H1 (cell line): ENCODE measurements around the gene U2SURP. TPM values are rescaled to one million over a fixed set of nuclear protein-coding genes. Genes with fewer than 3 reads are reported as not detected.

Experiments
- CHD1 ChIP-seq: IDR thresholded peaks from 2 replicates; pipeline ENCODE4 v1.6.1; 2012; ENCODE audit warnings: low read depth, low read length, improper control_type of control experiment
- HDAC2 ChIP-seq, 2 experiments: fragments of 300-600 bp in 1 of 2; sonication (generic) in 1 of 2; IDR thresholded peaks; 2 replicates each; pipeline ENCODE4 v1.6.1; 2011 to 2012; ENCODE audit warnings: low read depth in 2 of 2, low read length in 2 of 2, mild to moderate bottlenecking in 2 of 2, moderate library complexity in 2 of 2, borderline replicate concordance in 1 of 2, inconsistent platforms in 1 of 2
- JUN ChIP-seq: IDR thresholded peaks from 2 replicates; pipeline ENCODE4 v1.6.1; 2011; ENCODE audit warnings: low read depth, mild to moderate bottlenecking, improper control_type of control experiment, low read length
- POLR2AphosphoS5 ChIP-seq: IDR thresholded peaks from 2 replicates; pipeline ENCODE4 v1.6.1; 2011; ENCODE audit warnings: low read depth, low read length
- RBBP5 ChIP-seq: IDR thresholded peaks from 2 replicates; pipeline ENCODE4 v1.7.1; 2012; ENCODE audit warnings: low read depth, mild to moderate bottlenecking, inconsistent platforms, low read length, moderate library complexity, borderline replicate concordance
- SP1 ChIP-seq: IDR thresholded peaks from 2 replicates; pipeline ENCODE4 v1.6.1; 2011; ENCODE audit warnings: low read depth, low read length
- polyA plus RNA-seq, 7 experiments: library from polyadenylated mRNA; depleted of rRNA in 3 of 7; stranded (reverse) in 5 of 7; unstranded in 2 of 7; fragments of >200 nt in 5 of 7; fragments of 200-250 nt in 2 of 7; gene quantifications; 1 replicate in 5 of 7; 2 replicates in 1 of 7; 4 replicates in 1 of 7; pipeline versions ENCODE4 v1.2.1 to v1.2.3, GENCODE V29; 2011 to 2013; ENCODE audit warnings: missing spikeins in 2 of 7, mixed read lengths in 2 of 7
- total RNA-seq: library from RNA; stranded (reverse); fragmentation: NEBNext Ultra II Directional; extraction: Animal tissue kit (Norgen Biotek cat#: 25700); gene quantifications from 2 replicates; pipeline ENCODE4 v1.2.1, GENCODE V29; 2021

U2SURP gene
- total and polyA plus RNA-seq, 2 of the 8 experiments (the other 6 are each of a cell fraction or from before 2014, with no cell fraction given) = 22.2 to 167 TPM

DNA sequence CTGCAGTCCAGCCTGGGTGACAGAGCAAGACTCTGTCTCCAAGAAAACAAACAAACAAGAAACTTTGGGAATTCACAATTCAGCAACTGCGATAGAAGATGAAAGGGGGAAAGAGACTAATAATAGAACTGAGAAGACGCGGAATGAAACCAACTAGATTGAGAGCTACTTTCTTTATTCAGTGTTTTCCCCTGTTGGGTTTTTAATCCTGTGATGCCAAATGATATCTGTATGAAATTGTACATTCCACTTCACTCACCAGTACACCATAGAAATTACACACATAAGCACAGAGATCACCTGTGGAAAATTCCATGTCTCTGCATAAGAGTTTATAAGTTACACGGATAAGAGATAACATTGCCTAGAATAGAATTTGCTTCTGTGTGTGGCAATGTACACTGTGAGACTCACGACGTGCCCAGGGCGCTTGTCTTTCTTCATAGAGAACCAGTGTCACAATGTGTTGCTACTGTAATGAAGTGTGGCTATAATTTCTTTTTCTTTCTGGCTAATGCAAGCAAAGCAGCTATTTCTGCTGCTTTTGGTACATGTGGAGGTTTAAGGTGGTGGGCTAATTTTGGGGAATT is 100.5 kb downstream of the U2SURP start (continued):
- TF ChIP-seq SP1 (no peak), JUN (no peak), POLR2AphosphoS5 (no peak), RBBP5 (no peak), HDAC2 (IDR thresholded peaks at IDR 0.05; ENCODE audit: borderline replicate concordance in 1 of 2, low read depth in 2 of 2, low read length in 2 of 2) (no peak), CHD1 (no peak)
